K562 (cell line): Measurements from ENCODE around the gene DAO. TPM values are rescaled to one million over a fixed set of nuclear protein-coding genes. Genes with fewer than 3 reads are reported as not detected.
A peak's percentile ranks its signal among the peaks of the same experiment; 100 is the strongest.

Source experiments
- ARID1B ChIP-seq: fragments of 450-650 bp; IDR thresholded peaks from 2 replicates; pipeline ENCODE4 v1.6.1; 2016; ENCODE audit warnings: antibody characterized with exemption, mild to moderate bottlenecking, inconsistent platforms
- CREM ChIP-seq: IDR thresholded peaks from 2 replicates; pipeline ENCODE4 v1.6.1; 2014; ENCODE audit warnings: antibody characterized with exemption, low read depth
- CUX1 ChIP-seq: fragments of 200-800 bp; sonication (Bioruptor generic); IDR thresholded peaks from 2 replicates; pipeline ENCODE4 v1.6.1; 2016; ENCODE audit warnings: missing genetic modification characterization, missing compliant biosample characterization
- E2F3 ChIP-seq: fragments of 250-450 bp; sonication (Bioruptor Pico); IDR thresholded peaks from 2 replicates; pipeline ENCODE4 v1.4.0; 2020; ENCODE audit warnings: mild to moderate bottlenecking
- MIER1 ChIP-seq: fragments of 450-650 bp; IDR thresholded peaks from 2 replicates; pipeline ENCODE4 v1.6.1; 2016; ENCODE audit warnings: antibody characterized with exemption, mild to moderate bottlenecking, low read depth
- POLR3A ChIP-seq: IDR thresholded peaks from 2 replicates; pipeline ENCODE4 v1.6.1; 2011; ENCODE audit warnings: borderline replicate concordance, mild to moderate bottlenecking, moderate library complexity; ENCODE audit not compliant: insufficient read length, insufficient read depth; ENCODE audit errors: extremely low read depth
- RBM34 ChIP-seq: fragments of 200-400 bp; formaldehyde crosslinking; IDR thresholded peaks from 2 replicates; pipeline ENCODE4 v1.6.1; 2018; ENCODE audit warnings: low read length, borderline replicate concordance; ENCODE audit not compliant: insufficient read depth
- RHOXF2B ChIP-seq: fragments of 250-450 bp; sonication (Bioruptor Pico); conservative IDR thresholded peaks from 2 replicates; pipeline ENCODE4 v1.5.1; 2021
- RREB1 ChIP-seq: fragments of 250-450 bp; sonication (Bioruptor Pico); IDR thresholded peaks from 2 replicates; pipeline ENCODE4 v1.4.0; 2020
- TEAD4 ChIP-seq, 2 experiments: sonication (generic) in 1 of 2; formaldehyde crosslinking in 1 of 2; IDR thresholded peaks; 2 replicates each; pipeline versions ENCODE4 v1.6.1 to v1.8.0; 2012 to 2022; ENCODE audit warnings: borderline replicate concordance in 1 of 2, inconsistent platforms in 1 of 2, low read length in 1 of 2, mild to moderate bottlenecking in 1 of 2, missing genetic modification reagents in 1 of 2
- THRB ChIP-seq: fragments of 450-650 bp; formaldehyde crosslinking; conservative IDR thresholded peaks from 2 replicates; pipeline ENCODE4 v1.4.0; 2022; ENCODE audit warnings: mild to moderate bottlenecking, missing genetic modification characterization
- ZNF174 ChIP-seq: fragments of 250-450 bp; sonication (Bioruptor Pico); IDR thresholded peaks from 2 replicates; pipeline ENCODE4 v1.4.0; 2020; ENCODE audit warnings: mild to moderate bottlenecking
- ZNF316 ChIP-seq: fragments of 450-650 bp; IDR thresholded peaks from 2 replicates; pipeline ENCODE4 v1.6.1; 2016
- ZNF436 ChIP-seq: fragments of 250-450, 450-650 bp; sonication (Bioruptor Pico); formaldehyde crosslinking; IDR thresholded peaks from 2 replicates; pipeline ENCODE4 v1.7.0; 2020; ENCODE audit warnings: mild to moderate bottlenecking
- ZNF766 ChIP-seq: fragments of 200-800 bp; sonication (Bioruptor generic); conservative IDR thresholded peaks from 2 replicates; pipeline ENCODE4 v1.6.1; 2016; ENCODE audit warnings: missing genetic modification characterization, missing compliant biosample characterization
- polyA plus RNA-seq, 8 experiments: library from polyadenylated mRNA; depleted of rRNA in 4 of 8; stranded (reverse) in 5 of 8; unstranded in 3 of 8; fragments of >200 nt; fragmentation: Nextera tagmentation in 2 of 8; fragmentation: Illumina TruSeq in 1 of 8; extraction: Ambion mirVana in 2 of 8; extraction: Trizol in 1 of 8; gene quantifications; 2 replicates each; pipeline versions ENCODE4 v1.2.1 to v1.2.3, GENCODE V29; 2011 to 2014; ENCODE audit warnings: inconsistent platforms in 1 of 8, missing spikeins in 1 of 8
- total RNA-seq, 7 experiments: library from RNA; depleted of rRNA in 6 of 7; stranded (reverse); fragments of >200 nt in 6 of 7; fragmentation: Illumina TruSeq in 2 of 7; extraction: Trizol in 2 of 7; gene quantifications; 2 replicates each; pipeline versions ENCODE4 v1.2.1 to v1.2.3, GENCODE V29; 2011 to 2021; ENCODE audit warnings: low replicate concordance in 1 of 7

Gene DAO
- total and polyA plus RNA-seq, 9 of the 15 experiments (the other 6 are each of a cell fraction or from before 2014, with no cell fraction given): not detected

- TF ChIP-seq RREB1 (CRISPR knock-in tag) (0 out of 2 replicates have a peak, but pooled peaks have one; percentile 15), CUX1 (CRISPR knock-in tag) (peak; percentile 57; the same call in 1 of the 2 replicates), RHOXF2B (CRISPR knock-in tag) (no peak), ZNF316 (peak; percentile 91), ZNF174 (no peak), ZNF766 (CRISPR knock-in tag) (0 out of 2 replicates have a peak, but pooled peaks have one; percentile 31), E2F3 (CRISPR knock-in tag) (no peak), MIER1 (no peak), POLR3A (no peak), ZNF436 (CRISPR knock-in tag) (no peak), CREM (peak; percentile 80), ARID1B (peak; percentile 83), RBM34 (no peak), TEAD4 (IDR thresholded peaks at IDR 0.05; ENCODE audit: low read length) (peak; percentile 27; the same call in 1 of the 2 replicates), TEAD4 (CRISPR knock-in tag; IDR thresholded peaks at IDR 0.05; ENCODE audit: borderline replicate concordance) (no peak), THRB (CRISPR knock-in tag) (no peak)
Observed at GRCh38 chr12:108838194-108839017, 41.5 kb upstream of the DAO start (continued).
